Stimulated activated effector memory CD8-positive, alpha-beta T cell treated with anti-CD3 and anti-CD28 coated beads, Interleukin-12 subunit alpha, Interleukin-12 subunit beta, amount 100 ng/mL, for 72 hours (primary cell): ENCODE results near the gene DNAH2.
A peak's percentile ranks its signal among the peaks of the same experiment; 100 is the strongest.

Experiments used
- ATAC-seq: fragments of 150-1000 bp; cut with Tn5 transposase; 2 replicates; pipeline ENCODE4 v1.10.0; 2021
- DNase-seq, 2 donors: peaks; one replicate each; pipeline ENCODE4 v3.0.0; 2021 to 2022; ENCODE audit warnings: low spot score in 2 of 2
- H3K27ac Mint-ChIP-seq: one replicate; pipeline ENCODE4 v1.8.0; 2022; ENCODE audit warnings: mild to moderate bottlenecking, mixed read lengths
- H3K36me3 Mint-ChIP-seq: one replicate; pipeline ENCODE4 v1.8.0; 2022; ENCODE audit warnings: mild to moderate bottlenecking, mixed read lengths
- H3K4me1 Mint-ChIP-seq: one replicate; pipeline ENCODE4 v1.8.0; 2022; ENCODE audit warnings: mixed read lengths
- H3K4me3 Mint-ChIP-seq: one replicate; pipeline ENCODE4 v1.8.0; 2022; ENCODE audit warnings: mild to moderate bottlenecking, mixed read lengths
- H3K9me3 Mint-ChIP-seq: one replicate; pipeline ENCODE4 v1.8.0; 2022; ENCODE audit warnings: mixed read lengths

Gene DNAH2

GRCh38 chr17:7849751-7850504, 132.4 kb downstream of the DNAH2 start:
- H3K36me3 Mint-ChIP-seq, result no peaks in the 10 kb centered on the region
- peak overlapping the region; percentile 60 for H3K4me3 Mint-ChIP-seq
- ATAC-seq (no peak), DNase-seq (peak in 1 of 2 donors; percentile 51)
- H3K27ac Mint-ChIP-seq, result peak overlapping the region; percentile 26
- peaks cover 72% of the 10 kb centered on the region for H3K4me1 Mint-ChIP-seq
- no peaks in the 10 kb centered on the region for H3K9me3 Mint-ChIP-seq

DNA sequence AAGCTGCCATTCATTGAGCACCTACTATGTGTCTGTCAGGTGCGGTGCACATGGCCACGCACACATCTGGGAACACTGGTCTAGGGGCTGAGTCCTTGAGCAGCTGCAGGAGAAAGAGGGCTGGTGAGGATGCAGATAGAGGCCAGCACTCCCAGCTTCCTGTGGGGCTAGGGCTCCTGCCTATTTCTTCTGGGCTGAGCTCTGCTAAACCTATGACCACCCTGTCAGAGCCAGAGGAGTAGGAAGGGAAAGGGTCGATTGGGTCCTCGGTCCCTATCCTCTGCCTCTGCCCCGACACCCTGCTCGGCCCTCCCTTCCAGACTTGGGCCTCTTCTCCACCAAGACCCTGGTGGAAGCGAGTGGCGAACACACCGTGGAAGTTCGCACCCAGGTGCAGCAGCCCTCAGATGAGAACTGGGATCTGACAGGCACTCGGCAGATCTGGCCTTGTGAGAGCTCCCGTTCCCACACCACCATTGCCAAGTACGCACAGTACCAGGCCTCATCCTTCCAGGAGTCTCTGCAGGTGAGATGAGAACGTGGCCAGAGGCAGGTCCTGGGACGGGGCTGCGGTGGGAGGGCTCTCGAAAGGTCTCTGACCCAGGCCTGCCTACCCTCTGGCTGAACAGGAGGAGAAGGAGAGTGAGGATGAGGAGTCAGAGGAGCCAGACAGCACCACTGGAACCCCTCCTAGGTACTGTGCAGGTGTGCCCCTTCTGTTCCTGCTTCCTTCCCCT, 133.3 kb downstream of the DNAH2 start:
- H3K9me3 Mint-ChIP-seq, result no peaks in the 10 kb centered on the region
- ATAC-seq (no peak), DNase-seq (no peak)
- peaks cover 62% of the 10 kb centered on the region for H3K4me1 Mint-ChIP-seq
- peak overlapping the region; percentile 79 for H3K27ac Mint-ChIP-seq
- H3K4me3 Mint-ChIP-seq, result peak overlapping the region; percentile 60
- no peaks in the 10 kb centered on the region for H3K36me3 Mint-ChIP-seq

GRCh38 chr17:7851438-7852261, 134.1 kb downstream of the DNAH2 start:
- Mint-ChIP-seq H3K4me1 (peaks cover 55% of the 10 kb centered on the region), H3K36me3 (no peaks in the 10 kb centered on the region), H3K9me3 (no peaks in the 10 kb centered on the region), H3K27ac (peak overlapping the region; percentile 79), H3K4me3 (peak overlapping the region; percentile 60)
- DNase-seq (peak; percentile 90 to 93), ATAC-seq (peak; percentile 88)

- Mint-ChIP-seq H3K27ac (peak overlapping the region; percentile 79), H3K9me3 (no peaks in the 10 kb centered on the region), H3K36me3 (no peaks in the 10 kb centered on the region), H3K4me3 (peak overlapping the region; percentile 60), H3K4me1 (peaks cover 48% of the 10 kb centered on the region)
- ATAC-seq, result no peak
- DNase-seq, result peak in 1 of 2 donors; percentile 51
Measured at GRCh38 chr17:7852262-7852670, 134.7 kb downstream of the DNAH2 start.

DNA sequence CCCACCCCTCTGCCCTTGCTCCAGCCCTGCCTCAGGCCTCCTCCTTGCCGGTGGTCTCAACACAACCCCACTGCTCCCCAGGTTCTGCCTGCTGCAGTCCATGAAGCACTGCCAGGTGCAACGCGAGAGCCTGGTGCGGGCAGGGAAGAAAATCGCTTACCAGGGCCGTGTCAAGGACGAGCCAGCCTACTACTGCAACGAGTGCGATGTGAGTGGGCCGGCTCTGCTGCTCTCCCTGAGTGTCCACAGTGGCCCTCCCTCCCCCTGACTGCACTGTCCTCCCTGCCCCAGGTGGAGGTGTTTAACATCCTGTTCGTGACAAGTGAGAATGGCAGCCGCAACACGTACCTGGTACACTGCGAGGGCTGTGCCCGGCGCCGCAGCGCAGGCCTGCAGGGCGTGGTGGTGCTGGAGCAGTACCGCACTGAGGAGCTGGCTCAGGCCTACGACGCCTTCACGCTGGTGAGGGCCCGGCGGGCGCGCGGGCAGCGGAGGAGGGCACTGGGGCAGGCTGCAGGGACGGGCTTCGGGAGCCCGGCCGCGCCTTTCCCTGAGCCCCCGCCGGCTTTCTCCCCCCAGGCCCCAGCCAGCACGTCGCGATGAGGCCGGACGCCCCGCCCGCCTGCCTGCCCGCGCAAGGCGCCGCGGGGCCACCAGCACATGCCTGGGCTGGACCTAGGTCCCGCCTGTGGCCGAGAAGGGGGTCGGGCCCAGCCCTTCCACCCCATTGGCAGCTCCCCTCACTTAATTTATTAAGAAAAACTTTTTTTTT, 135.6 kb downstream of the DNAH2 start:
- H3K9me3 Mint-ChIP-seq, result no peaks in the 10 kb centered on the region
- no peak for ATAC-seq
- DNase-seq, result peak in 1 of 2 donors; percentile 54
- peak overlapping the region; percentile 79 for H3K27ac Mint-ChIP-seq
- no peak overlapping the region for H3K4me3 Mint-ChIP-seq
- no peaks in the 10 kb centered on the region for H3K36me3 Mint-ChIP-seq
- H3K4me1 Mint-ChIP-seq, result peaks cover 42% of the 10 kb centered on the region

GRCh38 chr17:7853691-7854038, 136.1 kb downstream of the DNAH2 start:
- H3K4me1 Mint-ChIP-seq, result peaks cover 39% of the 10 kb centered on the region
- no peaks in the 10 kb centered on the region for H3K9me3 Mint-ChIP-seq
- H3K36me3 Mint-ChIP-seq, result no peaks in the 10 kb centered on the region
- no peak overlapping the region for H3K4me3 Mint-ChIP-seq
- H3K27ac Mint-ChIP-seq, result no peak overlapping the region
- ATAC-seq, result no peak
- no peak for DNase-seq

DNA sequence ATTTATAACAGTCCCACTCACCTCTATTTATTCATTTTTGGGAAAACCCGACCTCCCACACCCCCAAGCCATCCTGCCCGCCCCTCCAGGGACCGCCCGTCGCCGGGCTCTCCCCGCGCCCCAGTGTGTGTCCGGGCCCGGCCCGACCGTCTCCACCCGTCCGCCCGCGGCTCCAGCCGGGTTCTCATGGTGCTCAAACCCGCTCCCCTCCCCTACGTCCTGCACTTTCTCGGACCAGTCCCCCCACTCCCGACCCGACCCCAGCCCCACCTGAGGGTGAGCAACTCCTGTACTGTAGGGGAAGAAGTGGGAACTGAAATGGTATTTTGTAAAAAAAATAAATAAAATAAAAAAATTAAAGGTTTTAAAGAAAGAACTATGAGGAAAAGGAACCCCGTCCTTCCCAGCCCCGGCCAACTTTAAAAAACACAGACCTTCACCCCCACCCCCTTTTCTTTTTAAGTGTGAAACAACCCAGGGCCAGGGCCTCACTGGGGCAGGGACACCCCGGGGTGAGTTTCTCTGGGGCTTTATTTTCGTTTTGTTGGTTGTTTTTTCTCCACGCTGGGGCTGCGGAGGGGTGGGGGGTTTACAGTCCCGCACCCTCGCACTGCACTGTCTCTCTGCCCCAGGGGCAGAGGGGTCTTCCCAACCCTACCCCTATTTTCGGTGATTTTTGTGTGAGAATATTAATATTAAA, 136.7 kb downstream of the DNAH2 start:
- Mint-ChIP-seq H3K4me1 (peaks cover 39% of the 10 kb centered on the region), H3K4me3 (no peak overlapping the region), H3K27ac (no peak overlapping the region), H3K9me3 (no peaks in the 10 kb centered on the region), H3K36me3 (peaks cover 4% of the 10 kb centered on the region)
- DNase-seq, result no peak
- ATAC-seq, result no peak

DNA sequence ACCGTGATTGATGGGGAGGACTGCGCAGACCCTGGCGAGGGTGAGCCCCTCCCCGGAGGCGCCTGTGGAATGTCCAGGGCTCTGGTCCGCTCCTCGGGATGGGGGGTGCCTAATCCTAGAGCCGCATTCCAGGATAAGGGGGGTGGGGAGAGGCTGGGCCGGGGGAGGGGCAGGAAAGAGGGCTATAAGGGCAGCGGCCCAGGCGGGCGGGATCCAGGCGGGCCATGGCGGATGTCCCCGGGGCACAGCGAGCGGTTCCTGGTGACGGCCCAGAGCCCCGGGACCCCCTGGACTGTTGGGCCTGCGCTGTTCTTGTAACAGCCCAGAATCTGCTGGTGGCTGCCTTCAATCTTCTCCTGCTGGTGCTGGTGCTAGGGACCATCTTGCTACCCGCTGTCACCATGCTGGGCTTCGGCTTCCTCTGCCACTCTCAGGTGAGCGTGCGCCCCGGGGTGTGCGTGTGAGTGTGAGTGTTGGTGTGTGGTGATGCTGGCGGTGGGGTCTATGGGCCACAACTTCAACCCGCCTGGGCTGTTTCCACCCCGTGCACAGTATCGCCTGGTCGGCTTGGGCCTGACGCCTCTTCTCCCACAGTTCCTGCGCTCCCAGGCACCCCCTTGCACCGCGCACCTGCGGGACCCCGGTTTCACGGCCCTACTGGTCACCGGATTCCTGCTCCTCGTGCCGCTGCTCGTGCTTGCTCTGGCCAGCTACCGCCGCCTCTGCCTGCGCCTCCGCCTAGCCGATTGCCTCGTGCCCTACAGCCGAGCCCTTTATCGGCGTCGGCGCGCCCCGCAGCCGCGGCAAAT, 137.5 kb downstream of the DNAH2 start, which contains the start of gene TMEM88:
Gene TMEM88 (plus strand): TSS at position 216 of the 809 bp plus-strand sequence. CDS start 9 bp downstream, at position 225.
- ATAC-seq (no peak), DNase-seq (no peak)
- Mint-ChIP-seq H3K4me3 (no peak within 1 kb of the TSS), H3K36me3 (peaks cover 7% of the 10 kb centered on the region), H3K27ac (no peak within 1 kb of the TSS), H3K9me3 (no peaks in the 10 kb centered on the region), H3K4me1 (peaks cover 32% of the 10 kb centered on the region)

- no peaks in the 10 kb centered on the region for H3K9me3 Mint-ChIP-seq
- H3K36me3 Mint-ChIP-seq, result peaks cover 10% of the 10 kb centered on the region
- ATAC-seq, result no peak
- no peak for DNase-seq
- H3K4me1 Mint-ChIP-seq, result peaks cover 26% of the 10 kb centered on the region
- H3K27ac Mint-ChIP-seq, result no peak overlapping the region
- no peak overlapping the region for H3K4me3 Mint-ChIP-seq
Measured at GRCh38 chr17:7855660-7856010, 138.1 kb downstream of the DNAH2 start.

DNA sequence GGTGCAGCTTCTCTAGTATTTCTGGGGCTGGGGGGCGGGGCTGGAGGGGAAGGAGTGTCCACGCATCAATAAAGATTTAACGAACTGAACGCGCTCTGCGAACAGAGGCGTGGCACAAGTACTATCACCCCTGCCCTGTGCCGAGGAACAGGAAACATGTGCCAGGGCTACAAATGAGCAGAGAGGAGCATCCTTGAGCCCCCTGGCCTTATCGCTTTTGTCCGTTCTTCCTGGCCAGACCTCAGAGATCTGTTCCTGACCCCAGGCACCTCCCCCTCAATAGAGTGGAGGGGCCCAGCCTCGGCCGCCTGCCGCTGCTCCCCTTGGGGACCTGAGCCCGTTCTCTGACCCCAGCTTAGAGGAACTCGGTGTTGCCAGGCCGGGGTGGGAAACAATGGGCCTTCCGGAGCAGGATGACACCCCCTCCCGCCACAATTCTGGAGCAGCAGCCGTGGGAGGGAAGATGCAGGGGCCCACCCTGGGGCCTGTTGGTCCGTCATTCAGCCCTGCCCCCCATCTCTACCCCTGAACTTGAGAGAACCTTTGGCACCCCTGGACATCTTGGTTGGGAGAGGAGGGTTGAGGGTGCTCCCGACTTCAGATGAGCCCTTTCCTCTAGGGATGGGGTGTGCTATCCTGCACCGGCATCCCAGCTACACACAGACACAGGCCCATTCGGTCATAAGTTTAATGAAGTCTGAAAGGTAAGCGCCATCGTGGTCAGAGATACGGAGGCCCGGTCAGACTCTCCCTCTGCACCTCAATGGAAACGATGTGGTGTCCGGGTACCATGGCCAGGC, 138.7 kb downstream of the DNAH2 start:
- Mint-ChIP-seq H3K4me1 (peaks cover 21% of the 10 kb centered on the region), H3K36me3 (peaks cover 16% of the 10 kb centered on the region), H3K9me3 (no peaks in the 10 kb centered on the region)

DNA sequence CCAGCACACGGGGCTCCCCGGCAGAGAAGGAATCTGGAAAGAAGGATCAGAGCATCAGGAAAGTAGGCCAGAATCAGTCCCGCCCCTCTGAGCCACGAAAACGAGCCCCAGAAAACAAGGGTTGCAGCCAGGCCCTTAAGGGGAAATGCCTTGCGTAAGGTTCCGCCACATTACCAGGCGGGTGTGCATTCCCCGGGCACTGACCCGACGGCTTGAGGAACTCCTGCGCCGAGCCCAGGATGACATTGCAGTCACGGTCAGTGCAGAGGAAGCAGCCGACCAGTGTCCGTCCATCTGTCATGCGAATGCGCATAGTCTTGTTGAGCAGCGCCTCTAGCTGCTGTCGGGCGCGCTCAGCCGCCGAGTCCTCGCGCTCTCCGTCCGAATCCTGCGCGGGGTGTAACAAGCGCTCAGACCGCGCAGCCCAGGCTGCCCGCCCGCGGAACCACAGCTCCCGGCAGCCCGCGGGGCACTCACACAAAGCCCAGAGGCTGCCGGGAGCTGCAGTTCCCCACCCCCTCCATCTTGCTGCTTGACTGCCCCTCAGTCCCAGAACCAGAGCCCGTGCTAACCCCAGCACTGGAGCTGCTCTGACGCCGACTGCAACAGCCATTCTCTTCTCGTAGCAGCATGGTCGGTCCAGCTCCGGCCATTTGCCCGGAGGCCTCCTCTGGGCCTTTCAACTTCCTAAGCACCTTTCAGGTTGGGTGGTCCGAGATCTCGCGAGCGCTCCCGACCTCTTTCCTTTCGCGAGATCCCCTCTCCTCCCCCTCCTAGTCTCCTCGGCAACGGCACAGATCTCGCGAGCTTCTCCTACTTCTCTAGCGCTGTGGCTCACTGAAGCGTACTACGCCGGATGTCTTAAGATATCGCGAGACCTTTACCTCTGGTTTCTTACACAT, 139.5 kb downstream of the DNAH2 start, which contains the start of gene NAA38:
Gene NAA38 (minus strand): TSS at position 749 of the 902 bp plus-strand sequence. CDS start 96 bp downstream, at position 653.
- DNase-seq, result peak; percentile 85 to 96
- peak; percentile 92 for ATAC-seq
- no peaks in the 10 kb centered on the region for H3K9me3 Mint-ChIP-seq
- peaks cover 24% of the 10 kb centered on the region for H3K36me3 Mint-ChIP-seq
- no peak within 1 kb of the TSS for H3K27ac Mint-ChIP-seq
- peaks cover 12% of the 10 kb centered on the region for H3K4me1 Mint-ChIP-seq
- no peak within 1 kb of the TSS for H3K4me3 Mint-ChIP-seq

More for the DNA sequence above, 138.7 kb downstream of the DNAH2 start:
- no peak overlapping the region for H3K27ac Mint-ChIP-seq
- no peak for DNase-seq
- H3K4me3 Mint-ChIP-seq, result no peak overlapping the region
- no peak for ATAC-seq
